Vagina (tissue), 2 donors: ENCODE measurements around the gene CPZ. TPM values are rescaled to one million over a fixed set of nuclear protein-coding genes. Genes with fewer than 3 reads are reported as not detected.

ENCODE experiments used
- DNase-seq, 2 donors: peaks; one replicate each; pipeline ENCODE4 v3.0.0-alpha.2; 2017; ENCODE audit errors: extremely low spot score in 2 of 2
- H3K27ac ChIP-seq: fragments of 200-600 bp; sonication (generic); one replicate; pipeline ENCODE4 v1.5.1; 2019
- H3K27me3 ChIP-seq: fragments of 200-600 bp; sonication (generic); one replicate; pipeline ENCODE4 v1.5.1; 2019
- H3K36me3 ChIP-seq, 2 donors: fragments of 200-600 bp; sonication (generic); one replicate each; pipeline ENCODE4 v1.5.1; 2017 to 2019
- H3K4me1 ChIP-seq: fragments of 200-600 bp; sonication (generic); one replicate; pipeline ENCODE4 v1.5.1; 2019
- H3K4me3 ChIP-seq, 2 donors: fragments of 200-600 bp; sonication (generic); 1 replicate in 1 of 2; 2 replicates in 1 of 2; pipeline ENCODE4 v1.5.1; 2016 to 2019
- H3K9me3 ChIP-seq: fragments of 200-600 bp; sonication (generic); one replicate; pipeline ENCODE4 v1.5.1; 2019
- POLR2A ChIP-seq, 2 donors: fragments of 450-650 bp; IDR thresholded peaks; one replicate each; pipeline ENCODE4 v1.6.1; 2017; ENCODE audit warnings: antibody characterized with exemption in 2 of 2, mild to moderate bottlenecking in 2 of 2, moderate library complexity in 2 of 2
- POLR2AphosphoS5 ChIP-seq, 2 donors: sonication (generic); formaldehyde crosslinking; IDR thresholded peaks; one replicate each; pipeline ENCODE4 v1.9.0; 2017; ENCODE audit warnings: antibody characterized with exemption in 2 of 2, mild to moderate bottlenecking in 2 of 2, low read depth in 1 of 2; ENCODE audit not compliant: insufficient read depth in 1 of 2
- intact Hi-C: fragments of 100-400 bp; cut with DNase I; formaldehyde crosslinking; loops from one replicate; pipeline ENCODE4 v1.15.1; 2023
- total RNA-seq: library from RNA; depleted of rRNA; stranded (reverse); fragments of >200 nt; gene quantifications from one replicate; pipeline ENCODE4 v1.2.3, GENCODE V29; 2016
- TF ChIP-seq, protein P1 (sequence below), 3 experiments: fragments of 450-650 bp in 2 of 3; fragments of 200-600 bp in 1 of 3; sonication (generic) in 1 of 3; IDR thresholded peaks; one replicate each; pipeline ENCODE4 v1.5.1; 2017 to 2019; ENCODE audit warnings: antibody characterized with exemption in 3 of 3, mild to moderate bottlenecking in 2 of 3, moderate library complexity in 2 of 3

The CPZ gene
- total RNA-seq, 1 donor from 2014 or later = 26.3 TPM

GRCh38 chr4:8587469-8588195 is 4.9 kb upstream of the CPZ start:
- H3K9me3 ChIP-seq = no peaks in the 10 kb centered on the region
- intact Hi-C loops = no loop called here
- H3K27me3 ChIP-seq = no peaks in the 10 kb centered on the region
- H3K27ac ChIP-seq = no peak overlapping the region
- DNase-seq = no peak
- TF ChIP-seq POLR2AphosphoS5 (IDR thresholded peaks at IDR 0.05; ENCODE audit: insufficient read depth in 1 of 2, low read depth in 1 of 2) (no peak), POLR2A (IDR thresholded peaks at IDR 0.05) (no peak)
- TF ChIP-seq, protein P1, sequence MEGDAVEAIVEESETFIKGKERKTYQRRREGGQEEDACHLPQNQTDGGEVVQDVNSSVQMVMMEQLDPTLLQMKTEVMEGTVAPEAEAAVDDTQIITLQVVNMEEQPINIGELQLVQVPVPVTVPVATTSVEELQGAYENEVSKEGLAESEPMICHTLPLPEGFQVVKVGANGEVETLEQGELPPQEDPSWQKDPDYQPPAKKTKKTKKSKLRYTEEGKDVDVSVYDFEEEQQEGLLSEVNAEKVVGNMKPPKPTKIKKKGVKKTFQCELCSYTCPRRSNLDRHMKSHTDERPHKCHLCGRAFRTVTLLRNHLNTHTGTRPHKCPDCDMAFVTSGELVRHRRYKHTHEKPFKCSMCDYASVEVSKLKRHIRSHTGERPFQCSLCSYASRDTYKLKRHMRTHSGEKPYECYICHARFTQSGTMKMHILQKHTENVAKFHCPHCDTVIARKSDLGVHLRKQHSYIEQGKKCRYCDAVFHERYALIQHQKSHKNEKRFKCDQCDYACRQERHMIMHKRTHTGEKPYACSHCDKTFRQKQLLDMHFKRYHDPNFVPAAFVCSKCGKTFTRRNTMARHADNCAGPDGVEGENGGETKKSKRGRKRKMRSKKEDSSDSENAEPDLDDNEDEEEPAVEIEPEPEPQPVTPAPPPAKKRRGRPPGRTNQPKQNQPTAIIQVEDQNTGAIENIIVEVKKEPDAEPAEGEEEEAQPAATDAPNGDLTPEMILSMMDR (IDR thresholded peaks at IDR 0.05) = no peak
- H3K4me3 ChIP-seq = no peak overlapping the region
- peaks cover 8% of the 10 kb centered on the region for H3K4me1 ChIP-seq
- H3K36me3 ChIP-seq = no peaks in the 10 kb centered on the region

DNA sequence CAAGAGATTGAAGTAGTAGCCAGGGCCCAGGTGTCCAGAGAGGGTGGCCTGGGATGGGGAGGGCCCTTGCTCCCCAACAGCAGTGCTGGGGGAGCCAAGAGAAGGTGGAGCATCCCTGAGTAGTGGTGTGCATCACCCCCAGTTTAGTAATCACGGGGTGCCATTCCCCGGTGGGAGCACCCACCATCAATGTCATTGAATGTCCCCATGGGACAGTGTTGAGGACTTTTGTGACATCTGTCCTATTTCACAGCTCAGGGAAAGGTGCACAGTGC is 4.4 kb upstream of the CPZ start:
- intact Hi-C loops = no loop called here
- peaks cover 8% of the 10 kb centered on the region for H3K4me1 ChIP-seq
- no peaks in the 10 kb centered on the region for H3K36me3 ChIP-seq
- H3K27me3 ChIP-seq = no peaks in the 10 kb centered on the region
- no peaks in the 10 kb centered on the region for H3K9me3 ChIP-seq
- H3K27ac ChIP-seq = no peak overlapping the region
- DNase-seq = no peak
- no peak overlapping the region for H3K4me3 ChIP-seq
- no peak for TF ChIP-seq POLR2AphosphoS5 (IDR thresholded peaks at IDR 0.05; ENCODE audit: insufficient read depth in 1 of 2, low read depth in 1 of 2)
- TF ChIP-seq, protein P1 (IDR thresholded peaks at IDR 0.05) = no peak
- no peak for TF ChIP-seq POLR2A (IDR thresholded peaks at IDR 0.05)

DNA sequence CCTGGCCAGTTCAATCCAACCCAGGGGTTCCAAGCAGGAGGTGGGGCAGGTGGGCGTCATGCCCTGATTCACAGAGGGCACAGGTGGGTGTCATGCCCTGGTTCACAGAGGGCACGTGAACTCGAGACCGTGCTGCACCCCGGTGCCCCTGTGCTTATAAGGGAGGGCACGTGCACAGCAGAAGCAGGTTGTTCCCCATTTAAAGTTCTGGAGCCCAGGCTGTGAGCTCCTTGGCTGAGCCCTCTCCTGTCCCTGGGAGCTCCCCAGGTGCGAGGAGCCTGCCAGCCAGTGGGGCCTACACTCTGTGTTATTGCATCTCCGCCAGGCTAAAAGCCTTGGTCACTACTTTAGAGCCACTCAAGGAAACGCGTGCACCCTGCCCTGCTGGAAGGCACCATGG is 3.2 kb upstream of the CPZ start:
- no peaks in the 10 kb centered on the region for H3K36me3 ChIP-seq
- no peaks in the 10 kb centered on the region for H3K9me3 ChIP-seq
- peaks cover 8% of the 10 kb centered on the region for H3K4me1 ChIP-seq
- DNase-seq = no peak
- H3K27ac ChIP-seq = no peak overlapping the region
- TF ChIP-seq POLR2AphosphoS5 (IDR thresholded peaks at IDR 0.05; ENCODE audit: insufficient read depth in 1 of 2, low read depth in 1 of 2) (no peak), POLR2A (IDR thresholded peaks at IDR 0.05) (no peak)
- TF ChIP-seq, protein P1 (IDR thresholded peaks at IDR 0.05) = no peak
- H3K27me3 ChIP-seq = no peaks in the 10 kb centered on the region
- H3K4me3 ChIP-seq = no peak overlapping the region
- intact Hi-C loops = no loop called here

DNA sequence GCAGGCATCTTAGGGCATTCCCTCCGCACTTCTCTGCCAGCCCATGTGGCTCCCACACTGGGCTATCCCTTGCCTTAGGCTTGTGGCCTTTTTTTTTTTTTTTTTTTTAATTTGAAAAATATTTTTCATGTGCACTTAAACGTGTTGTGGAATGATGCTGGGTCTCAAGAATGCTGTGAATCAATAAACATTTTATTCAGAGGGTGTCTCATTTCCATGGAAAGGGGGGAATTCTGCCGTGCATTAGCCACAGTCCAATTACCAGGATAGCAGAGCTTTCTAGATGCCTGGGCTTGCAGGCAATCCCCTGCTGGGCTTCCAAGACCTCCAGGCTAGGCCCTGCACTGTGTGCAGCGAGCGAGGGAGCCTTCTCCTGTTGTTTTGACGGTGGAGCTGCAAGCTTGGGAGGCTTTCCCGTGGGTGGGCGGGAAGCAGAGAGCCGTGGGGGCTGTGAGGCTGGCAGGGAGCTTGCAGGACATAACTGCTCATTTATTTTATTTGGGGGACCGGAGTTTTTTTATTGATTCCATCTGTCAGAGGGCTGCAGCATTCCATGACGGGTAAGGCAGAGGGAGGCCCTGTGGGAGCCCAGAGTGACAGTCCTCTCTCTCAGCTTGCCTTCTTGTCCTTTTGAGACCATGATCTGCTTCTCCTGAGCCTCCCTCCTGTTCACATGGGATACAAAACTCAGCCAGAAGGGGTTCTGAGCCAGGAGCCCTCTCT is 2.6 kb upstream of the CPZ start:
- DNase-seq = no peak
- no peak for TF ChIP-seq POLR2A (IDR thresholded peaks at IDR 0.05)
- TF ChIP-seq, protein P1 (IDR thresholded peaks at IDR 0.05) = no peak
- no peak for TF ChIP-seq POLR2AphosphoS5 (IDR thresholded peaks at IDR 0.05; ENCODE audit: insufficient read depth in 1 of 2, low read depth in 1 of 2)
- Histone ChIP-seq H3K4me1 (peaks cover 9% of the 10 kb centered on the region), H3K4me3 (no peak overlapping the region), H3K36me3 (no peaks in the 10 kb centered on the region), H3K27me3 (no peaks in the 10 kb centered on the region), H3K27ac (no peak overlapping the region), H3K9me3 (no peaks in the 10 kb centered on the region)
- intact Hi-C loops = no loop called here

GRCh38 chr4:8590546-8590880 is 2.1 kb upstream of the CPZ start:
- intact Hi-C loops = no loop called here
- Histone ChIP-seq H3K36me3 (no peaks in the 10 kb centered on the region), H3K4me3 (no peak overlapping the region)

More at GRCh38 chr4:8590546-8590880, 2.1 kb upstream of the CPZ start:
- no peak for DNase-seq
- no peak overlapping the region for H3K27ac ChIP-seq
- H3K4me1 ChIP-seq = peaks cover 15% of the 10 kb centered on the region
- TF ChIP-seq POLR2AphosphoS5 (IDR thresholded peaks at IDR 0.05; ENCODE audit: insufficient read depth in 1 of 2, low read depth in 1 of 2) = no peak
- TF ChIP-seq, protein P1 (IDR thresholded peaks at IDR 0.05) = no peak
- no peak for TF ChIP-seq POLR2A (IDR thresholded peaks at IDR 0.05)
- H3K9me3 ChIP-seq = no peaks in the 10 kb centered on the region
- H3K27me3 ChIP-seq = no peaks in the 10 kb centered on the region
